Upper lobe of left lung (tissue), 4 donors: Measurements from ENCODE around the gene SRD5A1.
"Not testable (repeated sequence)": the region's sequence is repeated elsewhere in the genome, so short reads cannot be mapped to it uniquely, and the experiment has no call there.

ENCODE experiments used
- CTCF ChIP-seq, 6 experiments: fragments of 450-650 bp in 4 of 6; fragments of 200-600 bp in 2 of 6; sonication (generic) in 2 of 6; IDR thresholded peaks; one replicate each; pipeline ENCODE4 v1.5.1; 2016 to 2019; ENCODE audit warnings: antibody characterized with exemption in 6 of 6
- POLR2A ChIP-seq, 4 donors: fragments of 450-650 bp; IDR thresholded peaks; one replicate each; pipeline ENCODE4 v1.5.1; 2016 to 2017; ENCODE audit warnings: antibody characterized with exemption in 4 of 4, mild to moderate bottlenecking in 2 of 4
- POLR2AphosphoS5 ChIP-seq, 2 donors: sonication (generic); formaldehyde crosslinking; IDR thresholded peaks; one replicate each; pipeline ENCODE4 v1.5.1; 2017; ENCODE audit warnings: antibody characterized with exemption in 2 of 2

GRCh38 chr5:6645571-6646362 lies 12.5 kb downstream of the SRD5A1 start:
- TF ChIP-seq CTCF, POLR2A, POLR2AphosphoS5 (IDR thresholded peaks at IDR 0.05): not testable (repeated sequence)
